Forelimb muscle (tissue), 1 donor: Measurements from ENCODE around the gene ARPIN. TPM values are rescaled to one million over a fixed set of nuclear protein-coding genes. Genes with fewer than 3 reads are reported as not detected.
"Not testable (repeated sequence)": the region's sequence is repeated elsewhere in the genome, so short reads cannot be mapped to it uniquely, and the experiment has no call there.

Experiments used
- DNase-seq: peaks from one replicate; pipeline ENCODE4 v3.0.0-alpha.2; 2013; ENCODE audit warnings: low read depth
- polyA plus RNA-seq: library from polyadenylated mRNA; unstranded; fragments of 120-200 nt; gene quantifications from one replicate; pipeline ENCODE4 v1.2.1, GENCODE V29; 2013; ENCODE audit not compliant: insufficient read length

Gene ARPIN
- polyA plus RNA-seq: 13.8 TPM

DNA sequence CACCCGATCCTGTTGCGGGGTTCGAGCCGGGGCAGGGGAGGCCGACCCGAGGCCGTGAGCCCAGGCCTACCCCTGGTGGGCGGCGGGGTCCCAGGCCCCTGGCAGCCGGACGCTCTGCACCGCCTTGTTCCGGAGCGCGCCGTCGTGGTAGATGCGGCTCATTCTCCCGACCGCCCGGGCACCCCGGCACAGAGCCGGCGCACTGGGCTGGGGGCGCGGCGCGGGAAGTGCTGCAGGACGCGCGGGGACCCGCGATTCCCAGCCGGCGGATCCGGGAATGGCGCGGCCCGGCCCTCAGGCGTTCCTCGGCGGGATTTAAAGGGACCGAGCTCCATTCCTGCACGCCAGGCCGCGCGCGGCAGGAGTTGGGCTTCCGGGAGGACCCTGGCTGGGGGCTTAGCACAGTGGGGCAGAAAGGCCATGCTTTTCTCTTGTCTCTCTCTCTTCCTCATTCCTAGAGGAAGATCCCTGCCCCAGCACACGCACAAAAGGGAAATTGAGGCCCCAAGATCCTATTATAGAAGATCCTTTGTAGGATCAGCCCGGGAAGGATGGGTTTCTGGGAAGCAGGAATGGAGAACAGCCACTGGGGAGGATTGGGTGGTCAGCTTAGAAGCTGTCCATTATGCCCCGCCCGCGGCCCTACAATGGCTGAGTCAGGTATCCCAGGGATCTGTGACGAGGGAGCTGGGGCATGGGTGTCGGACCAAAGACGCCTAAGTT, at the start of gene ARPIN:
ARPIN (minus strand) TSS at position 279 of the 723 bp plus-strand sequence; CDS start at position 162, 117 bp downstream.
- no peak for DNase-seq

DNA sequence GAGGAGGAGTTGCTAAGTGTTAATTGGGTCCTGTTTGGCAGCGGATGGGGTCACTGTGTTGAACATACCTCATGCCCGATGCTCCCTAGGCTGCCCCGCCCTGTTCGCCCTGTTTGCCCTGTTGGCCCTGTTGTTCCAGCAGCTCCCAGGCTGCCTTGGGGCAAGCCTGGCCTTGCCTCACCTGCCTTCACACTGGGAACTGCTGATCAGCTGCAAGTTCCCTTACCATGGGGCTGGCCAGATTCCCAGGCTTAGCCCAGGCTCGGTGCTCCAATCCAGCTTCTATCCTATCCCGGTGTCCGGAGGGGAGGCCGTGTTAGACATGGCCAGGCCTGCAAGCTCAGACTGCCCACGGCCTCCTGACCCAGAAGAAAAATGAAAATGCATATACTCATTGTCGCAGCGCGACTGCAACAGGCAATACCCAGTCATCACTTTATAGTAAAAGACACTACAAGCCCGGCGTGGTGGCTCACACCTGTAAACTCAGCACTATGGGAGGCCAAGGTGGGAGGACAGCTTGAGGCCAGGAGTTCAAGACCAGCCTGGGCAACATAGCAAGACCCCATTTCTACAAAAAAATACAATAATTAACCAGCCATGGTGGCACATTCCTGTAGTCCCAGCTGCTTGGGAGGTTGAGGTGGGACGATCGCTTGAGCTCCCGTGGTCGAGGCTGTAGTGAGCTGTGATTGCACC, 45.5 kb upstream of the ARPIN start:
- no peak for DNase-seq

DNA sequence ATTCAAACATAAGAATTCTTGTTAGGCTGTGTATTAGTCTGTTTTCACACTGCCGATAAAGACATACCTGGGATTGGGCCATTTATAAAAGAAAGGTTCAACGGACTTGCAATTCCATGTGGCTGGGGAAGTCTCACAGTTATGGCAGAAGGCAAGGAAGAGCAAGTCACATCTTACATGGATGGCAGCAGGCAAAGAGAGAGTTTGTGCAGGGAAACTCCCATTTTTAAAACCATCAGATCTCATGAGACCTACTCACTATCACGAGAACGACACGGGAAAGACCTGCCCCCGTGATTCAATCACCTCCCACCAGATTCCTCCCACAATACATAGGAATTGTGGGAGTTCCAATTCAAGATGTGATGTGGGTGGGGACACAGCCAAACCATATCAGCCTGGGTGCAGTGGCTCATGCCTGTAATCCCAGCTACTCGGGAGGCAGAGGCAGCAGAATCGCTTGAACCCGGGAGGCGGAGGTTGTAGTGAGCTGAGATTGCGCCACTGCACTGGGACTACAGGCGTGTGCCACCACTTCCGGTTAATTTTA, 42.8 kb upstream of the ARPIN start:
- DNase-seq: not testable (repeated sequence)

DNA sequence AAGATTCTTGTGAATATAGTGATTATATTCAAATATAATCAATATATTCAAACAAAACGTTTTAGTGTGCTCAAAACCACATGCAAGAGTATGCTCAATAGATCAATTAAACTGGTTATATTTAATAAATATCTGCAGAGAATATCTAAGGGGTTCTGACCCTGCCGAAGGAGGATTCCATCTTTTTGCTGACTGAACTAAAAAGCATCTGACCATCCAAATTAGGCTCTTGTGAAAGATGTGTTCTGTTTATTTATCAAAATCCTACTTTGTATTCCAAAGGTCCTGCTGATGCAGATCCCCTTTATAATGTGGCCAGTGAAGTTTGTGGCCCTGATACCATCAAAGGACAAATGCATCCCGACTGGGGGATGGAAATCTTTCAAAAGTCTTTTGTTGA, 41.8 kb upstream of the ARPIN start:
- DNase-seq: no peak

DNA sequence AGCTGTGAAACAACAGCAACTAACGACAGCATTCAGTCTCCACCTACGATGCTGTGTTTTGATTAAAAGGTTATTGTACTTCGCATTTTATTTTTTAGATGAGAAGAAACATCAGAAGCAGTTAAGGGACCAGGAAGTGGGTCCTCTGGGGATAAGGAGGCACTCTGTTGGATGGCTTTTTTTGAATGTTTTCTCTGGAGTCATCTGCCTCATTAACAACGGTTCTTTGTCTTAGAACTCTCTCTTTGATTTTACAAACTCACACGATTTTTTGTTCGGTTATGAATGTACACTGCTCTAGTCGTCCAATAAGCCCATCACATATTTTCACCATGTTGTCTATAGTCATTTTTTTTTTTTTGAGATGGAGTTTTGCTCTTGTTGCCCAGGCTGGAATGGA, 36.0 kb upstream of the ARPIN start:
- DNase-seq: no peak

DNA sequence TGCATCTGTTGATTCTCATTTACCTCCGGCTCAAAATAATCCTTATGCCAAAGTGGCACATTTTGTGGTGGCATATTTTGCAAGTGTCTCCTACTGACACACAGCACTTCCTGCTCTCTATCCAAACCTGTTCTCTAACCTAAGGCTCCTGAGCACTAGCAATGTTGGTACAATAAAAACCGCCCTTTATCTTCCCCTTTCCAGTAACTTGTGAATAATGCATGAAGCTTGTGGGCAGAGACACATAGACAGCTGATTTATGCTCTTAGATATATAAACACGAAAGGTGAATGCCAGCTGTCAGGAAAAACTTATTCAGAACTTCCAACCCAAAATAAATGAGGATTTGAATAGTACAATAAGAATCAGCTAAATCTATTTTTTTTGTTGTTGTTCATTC, 34.6 kb upstream of the ARPIN start:
- no peak for DNase-seq

DNA sequence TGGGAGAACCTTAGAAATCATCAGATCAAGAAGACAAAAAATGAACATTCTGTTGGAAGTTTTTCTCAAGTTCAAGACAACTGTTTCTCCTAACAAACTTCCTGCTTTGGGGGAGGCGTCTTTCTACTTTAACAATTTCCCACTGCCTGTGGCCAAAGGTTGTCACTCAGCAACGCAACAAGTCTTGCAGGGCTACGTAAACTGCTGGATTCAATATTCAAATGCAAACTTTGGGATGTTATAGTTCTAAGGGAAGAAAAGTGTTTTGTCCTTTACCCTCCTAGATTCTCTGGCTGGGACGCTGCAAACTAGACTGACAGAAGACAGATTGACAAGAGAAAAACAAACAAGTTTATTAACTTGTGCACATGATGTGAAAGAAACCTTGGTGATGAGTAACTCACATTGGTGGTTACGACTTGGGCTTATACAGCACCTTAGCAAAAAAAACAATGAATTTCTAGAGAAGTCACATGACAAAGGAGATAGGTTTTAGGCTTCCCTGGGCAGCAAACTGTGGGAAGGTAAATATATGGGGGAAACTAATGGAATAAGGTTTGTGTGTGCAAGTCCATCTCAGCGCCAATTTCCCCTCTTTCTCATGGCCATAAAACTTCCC, 34.0 kb upstream of the ARPIN start:
- DNase-seq: no peak

DNA sequence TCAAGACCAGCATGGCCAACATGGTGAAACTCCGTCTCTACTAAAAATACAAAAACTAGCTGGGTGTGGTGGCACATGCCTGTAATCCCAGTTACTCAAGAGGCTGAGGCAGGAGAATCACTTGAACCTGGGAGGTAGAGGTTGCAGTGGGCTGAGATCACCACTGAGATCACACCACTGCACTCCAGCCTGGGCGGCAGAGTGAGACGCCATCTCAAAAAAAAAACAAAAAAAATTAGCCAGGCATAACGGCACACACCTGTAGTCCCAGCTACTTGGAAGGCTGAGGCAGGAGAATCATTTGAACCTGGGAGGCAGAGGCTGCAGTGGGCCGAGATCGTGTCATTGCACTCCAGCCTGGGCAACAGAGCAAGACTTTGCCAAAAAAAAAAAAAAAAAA, 31.0 kb upstream of the ARPIN start:
- not testable (repeated sequence) for DNase-seq

DNA sequence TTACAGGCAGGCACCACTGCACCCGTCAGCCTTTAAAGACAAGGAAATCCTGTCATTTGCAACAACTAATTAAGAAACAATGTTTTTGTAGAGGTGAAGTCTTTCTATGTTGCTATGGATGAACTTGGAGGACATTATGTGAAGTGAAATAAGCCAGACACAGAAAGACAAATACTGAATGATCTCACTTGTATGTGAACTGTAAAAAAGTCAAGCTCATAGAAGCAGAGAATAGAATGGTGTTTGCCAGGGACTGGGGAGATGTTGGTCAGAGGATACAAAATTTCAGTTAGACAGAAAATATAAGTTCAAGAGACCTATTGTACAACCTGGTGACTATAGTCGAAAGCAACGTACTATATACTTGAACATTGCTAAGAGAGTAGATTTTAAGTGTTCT, 27.2 kb upstream of the ARPIN start:
- DNase-seq: no peak

DNA sequence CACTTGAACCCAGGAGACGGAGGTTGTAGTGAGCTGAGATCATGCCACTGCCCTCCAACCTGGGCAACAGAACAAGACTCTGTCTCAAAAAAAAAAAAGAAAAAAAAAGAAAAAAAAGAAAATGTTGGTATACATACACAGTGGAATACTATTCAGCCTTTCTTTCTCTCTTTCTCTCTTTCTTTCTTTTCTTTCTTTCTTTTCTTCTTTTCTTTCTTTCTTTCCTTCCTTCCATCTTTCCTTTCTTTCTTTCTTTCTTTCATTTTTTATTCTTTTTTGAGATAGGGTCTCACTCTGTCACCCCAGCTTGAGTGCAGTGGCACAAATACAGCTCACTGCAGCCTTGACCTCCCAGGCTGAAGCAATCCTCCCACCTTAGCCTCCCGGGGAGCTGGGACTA, 26.6 kb upstream of the ARPIN start:
- not testable (repeated sequence) for DNase-seq

DNA sequence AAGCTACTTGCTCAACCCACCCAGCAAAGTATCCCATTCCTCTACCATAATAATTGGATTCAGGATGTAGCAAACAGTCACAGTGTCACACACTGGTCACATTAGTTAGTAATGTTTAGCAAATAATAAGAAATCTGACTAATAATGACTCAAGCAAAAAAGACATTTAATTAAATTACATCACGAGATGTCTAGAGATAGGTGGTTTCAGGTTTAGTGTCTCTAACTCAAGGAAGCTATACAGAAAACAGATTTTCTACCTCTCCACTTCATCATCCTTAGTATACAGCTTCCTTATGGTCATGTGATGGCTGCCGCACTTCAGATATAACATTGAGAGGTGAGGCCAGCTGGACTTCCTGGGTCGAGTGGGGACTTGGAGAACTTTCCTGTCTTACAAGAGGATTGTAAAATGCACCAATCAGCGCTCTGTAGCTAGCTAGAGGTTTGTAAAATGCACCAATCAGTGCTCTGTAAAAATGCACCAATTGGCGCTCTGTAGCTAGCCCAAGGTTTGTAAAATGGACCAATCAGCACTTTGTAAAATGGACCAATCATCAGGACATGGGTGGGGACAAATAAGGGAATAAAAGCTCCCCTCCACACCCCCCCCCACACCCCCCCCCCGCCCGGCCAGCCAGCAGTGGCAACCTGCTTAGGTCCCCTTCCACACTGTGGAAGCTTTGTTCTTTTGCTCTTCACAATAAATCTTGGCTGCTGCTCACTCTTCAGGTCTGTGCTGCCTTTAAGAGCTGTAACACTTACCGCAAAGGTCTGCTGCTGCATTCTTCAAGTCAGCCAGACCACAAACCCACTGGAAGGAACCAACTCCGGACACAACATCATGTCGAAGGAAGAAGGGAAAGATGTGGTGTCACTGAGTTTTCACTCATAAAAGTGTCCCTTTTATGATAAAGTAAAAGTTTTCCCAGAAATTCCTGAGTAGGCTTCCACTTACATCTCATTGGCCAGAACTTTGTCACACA, 24.9 kb upstream of the ARPIN start:
- DNase-seq: no peak

DNA sequence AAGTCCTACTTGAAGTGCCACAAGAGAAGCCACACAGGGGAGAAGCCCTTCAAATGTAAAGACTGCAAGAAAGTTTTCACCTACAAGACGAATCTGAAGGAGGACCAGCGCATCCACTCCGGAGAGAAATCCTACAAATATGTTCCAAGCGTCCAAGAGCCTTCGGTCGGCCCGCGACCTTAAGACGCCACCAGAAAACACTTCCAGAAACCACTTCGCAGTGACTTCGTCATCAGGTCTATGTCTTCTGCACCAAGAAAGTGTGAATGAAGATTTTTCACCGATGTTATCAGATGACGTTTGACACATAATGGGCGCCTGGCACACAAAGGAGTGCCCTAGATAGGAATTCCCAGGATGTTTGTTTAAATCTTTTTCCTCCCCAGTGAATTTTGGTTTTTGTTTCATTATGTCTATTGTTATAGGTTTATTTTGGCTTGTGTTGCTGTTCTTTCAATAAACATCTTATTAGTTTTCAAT, 24.1 kb upstream of the ARPIN start:
- DNase-seq: no peak

DNA sequence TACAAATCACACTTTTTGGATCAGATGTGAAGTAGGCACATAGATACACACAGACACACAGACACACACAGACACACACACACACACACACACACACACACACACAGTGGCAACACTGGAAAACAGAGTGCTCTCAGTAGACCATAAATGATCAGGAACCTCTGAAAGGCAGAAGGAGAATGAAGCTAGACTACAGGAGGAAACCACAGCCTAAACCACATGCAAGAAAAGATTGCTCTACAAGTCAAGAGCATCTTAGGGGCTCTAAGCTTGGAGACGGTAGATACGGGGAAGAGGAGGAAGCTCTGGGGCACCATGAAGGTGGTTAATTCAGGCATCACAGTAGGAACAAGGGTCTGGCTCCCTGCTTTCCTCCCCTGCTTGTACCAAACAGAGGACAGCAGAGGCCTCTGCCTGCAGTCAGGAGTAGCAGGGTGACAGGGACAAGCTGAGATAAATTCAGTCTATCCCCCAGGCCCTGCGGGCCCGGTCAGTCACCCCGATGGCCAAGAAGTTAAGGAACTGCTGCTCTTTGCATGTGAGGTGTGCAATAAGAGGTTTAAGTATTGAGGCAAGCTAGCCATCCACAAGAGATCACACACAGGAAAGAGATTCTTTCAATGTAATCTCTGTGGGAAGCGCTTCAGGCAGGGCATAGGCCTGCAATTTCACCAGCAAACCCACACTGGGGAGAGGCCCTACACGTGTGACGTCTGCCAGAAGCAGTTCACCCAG, 23.5 kb upstream of the ARPIN start:
- no peak for DNase-seq

DNA sequence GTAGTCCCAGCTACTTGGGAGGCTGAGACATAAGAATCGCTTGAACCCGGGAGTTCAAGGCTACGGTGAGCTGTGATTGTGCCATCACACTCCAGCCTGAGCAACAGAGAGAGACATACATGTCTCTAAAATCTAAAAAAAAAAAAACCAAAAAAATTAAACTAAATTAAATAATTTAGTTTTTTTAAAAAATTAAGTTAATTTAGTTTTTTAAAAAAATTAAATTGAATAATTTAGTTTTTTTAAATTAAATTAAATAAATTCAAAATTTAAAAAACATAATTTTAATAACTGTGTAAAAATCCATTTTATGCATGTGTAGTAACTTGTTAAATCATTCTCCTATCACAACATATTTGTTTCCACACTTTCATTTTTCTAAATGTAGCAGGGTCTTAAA, 20.1 kb upstream of the ARPIN start:
- DNase-seq: no peak

DNA sequence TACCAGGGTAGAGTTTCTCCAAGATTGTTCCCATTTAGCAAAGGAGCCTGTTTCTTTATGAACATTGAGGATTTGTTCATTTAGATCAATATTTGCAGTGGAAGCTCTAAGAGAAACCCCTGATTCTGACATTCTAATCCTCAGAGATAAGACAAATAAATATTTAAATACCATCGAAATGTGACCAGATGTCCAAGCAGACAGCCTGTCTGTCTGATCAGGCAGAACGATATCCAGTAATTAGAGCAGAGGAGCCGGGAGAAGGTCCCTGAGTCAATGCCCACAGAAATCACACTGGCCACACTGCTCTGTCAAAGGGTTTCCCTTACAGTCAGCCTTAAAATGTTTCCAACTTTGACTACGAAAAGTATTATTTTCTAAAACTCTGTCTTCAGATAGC, 15.7 kb upstream of the ARPIN start:
- DNase-seq: no peak

DNA sequence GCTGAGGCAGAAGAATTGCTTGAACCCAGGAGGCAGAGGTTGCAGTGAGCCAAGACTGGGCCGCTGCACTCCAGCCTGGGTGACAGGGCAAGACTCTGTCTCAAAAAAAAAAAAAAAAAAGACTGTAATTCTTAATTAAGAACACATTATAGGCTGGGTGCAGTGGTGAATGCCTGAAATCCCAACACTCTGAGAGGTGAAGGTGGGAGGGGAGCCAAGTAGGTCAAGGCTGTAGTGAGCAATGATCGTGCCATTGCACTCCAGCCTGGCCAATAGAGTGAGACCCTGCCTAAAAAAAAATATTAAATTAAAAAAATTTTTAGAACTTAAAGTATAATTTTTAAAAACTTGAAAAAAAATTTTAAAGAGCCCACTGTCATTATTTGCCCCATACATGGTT, 13.4 kb upstream of the ARPIN start:
- no peak for DNase-seq

DNA sequence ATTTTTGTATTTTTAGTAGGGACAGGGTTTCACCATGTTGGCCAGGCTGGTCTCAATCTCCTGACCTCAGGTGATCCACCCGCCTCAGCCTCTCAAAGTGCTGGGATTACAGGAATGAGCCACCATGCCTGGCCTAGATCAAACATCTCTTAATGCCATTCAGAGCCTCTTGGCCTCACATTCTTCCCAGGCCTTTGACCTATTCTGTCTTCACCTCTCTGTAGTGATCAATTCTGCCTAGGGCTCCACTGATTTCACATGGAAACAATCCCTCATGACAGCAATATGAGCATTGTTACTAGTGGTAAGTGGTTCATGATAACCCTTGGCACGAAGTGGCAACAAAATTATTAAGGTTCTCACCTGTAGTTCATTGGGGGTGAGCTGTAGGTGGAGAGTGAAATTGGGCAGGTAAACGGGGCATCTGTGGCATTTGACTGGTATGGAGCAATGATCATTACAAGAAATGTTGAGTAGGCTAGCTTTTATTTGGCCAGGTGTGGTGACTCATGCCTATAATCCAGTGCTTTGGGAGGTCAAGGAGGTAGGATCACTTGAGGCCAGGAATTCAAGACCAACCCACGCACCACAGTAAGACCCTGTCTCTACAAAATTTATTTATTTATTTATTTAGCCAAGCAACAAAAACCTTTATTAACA, 4.8 kb upstream of the ARPIN start:
- DNase-seq: no peak

DNA sequence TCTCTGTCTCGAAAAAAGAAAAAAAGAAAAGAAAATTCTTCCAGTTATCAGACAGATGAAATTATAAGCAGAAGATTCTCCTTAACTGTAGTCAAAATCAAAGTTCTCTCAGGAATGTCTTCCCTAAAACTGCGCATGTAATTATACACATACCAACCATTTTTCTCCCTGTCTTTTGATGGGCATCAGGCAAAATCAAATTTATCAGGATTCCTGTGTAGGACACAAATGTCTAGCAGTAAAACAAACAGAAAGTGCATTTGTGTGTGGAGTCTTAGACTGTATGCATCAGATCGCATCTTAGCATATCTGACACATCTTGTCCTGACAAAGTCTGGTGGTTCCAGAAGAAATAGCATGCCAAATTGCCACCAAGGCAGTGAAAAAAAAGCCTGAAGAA, 3.9 kb upstream of the ARPIN start:
- no peak for DNase-seq

DNA sequence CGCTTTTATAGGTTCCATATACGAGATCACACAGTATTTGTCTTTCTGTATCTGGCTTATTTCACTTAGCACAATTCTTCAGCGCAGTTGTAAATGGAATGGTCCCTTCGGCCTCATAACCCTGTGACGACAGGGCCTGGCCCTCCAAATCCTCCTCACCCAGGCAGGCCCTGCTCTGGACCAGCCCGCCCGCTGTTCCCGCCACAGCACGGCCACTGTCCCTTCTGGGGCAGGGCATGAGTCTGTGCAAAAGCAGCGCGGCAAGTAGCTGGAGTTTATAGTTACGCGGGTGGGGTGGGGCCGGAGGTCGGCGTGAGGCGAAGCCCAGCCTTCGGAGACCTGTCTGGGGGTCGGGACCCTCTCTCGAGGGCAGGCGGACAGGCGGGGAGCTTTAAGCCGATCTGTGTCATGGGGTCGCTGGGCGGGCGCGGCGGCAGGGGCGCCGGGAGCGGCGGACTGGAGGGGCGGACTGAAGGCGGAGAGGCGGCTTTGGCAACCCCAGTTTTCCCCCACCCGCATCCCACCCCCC, 543 bp downstream of the ARPIN start:
- no peak for DNase-seq
